Activated CD4-positive, alpha-beta T cell treated with anti-CD3 and anti-CD28 coated beads for 24 hours (primary cell): Measurements from ENCODE around the gene THSD1.
"Not testable (repeated sequence)": the region's sequence is repeated elsewhere in the genome, so short reads cannot be mapped to it uniquely, and the experiment has no call there.

Source experiments
- DNase-seq, 2 donors: peaks; one replicate each; pipeline ENCODE4 v3.0.0-alpha.2; 2020; ENCODE audit warnings: low read depth in 2 of 2

Gene THSD1

GRCh38 chr13:52408071-52408658, 2.2 kb upstream of the THSD1 start:
- not testable (repeated sequence) for DNase-seq

GRCh38 chr13:52407436-52407835, 1.5 kb upstream of the THSD1 start:
- DNase-seq, result not testable (repeated sequence)

GRCh38 chr13:52406629-52407028, 657 bp upstream of the THSD1 start:
- no peak for DNase-seq

GRCh38 chr13:52405369-52405766, 604 bp downstream of the THSD1 start:
- DNase-seq, result no peak

GRCh38 chr13:52399708-52400107, 6.3 kb downstream of the THSD1 start:
- no peak for DNase-seq

GRCh38 chr13:52399046-52399445, 6.9 kb downstream of the THSD1 start:
- no peak for DNase-seq

- DNase-seq, result no peak
Measured at GRCh38 chr13:52395704-52396103, 10.3 kb downstream of the THSD1 start.

- no peak for DNase-seq
Measured at GRCh38 chr13:52394586-52394985, 11.4 kb downstream of the THSD1 start.

GRCh38 chr13:52393572-52394357, 12.2 kb downstream of the THSD1 start:
- no peak for DNase-seq

GRCh38 chr13:52387721-52388120, 18.3 kb downstream of the THSD1 start:
- no peak for DNase-seq

GRCh38 chr13:52385870-52386269, 20.1 kb downstream of the THSD1 start:
- DNase-seq, result no peak

GRCh38 chr13:52383366-52383765, 22.6 kb downstream of the THSD1 start:
- no peak for DNase-seq

- no peak for DNase-seq
Measured at GRCh38 chr13:52378312-52378711, 27.7 kb downstream of the THSD1 start.

GRCh38 chr13:52377898-52378297, 28.1 kb downstream of the THSD1 start:
- no peak for DNase-seq

GRCh38 chr13:52374873-52375411, 31.0 kb downstream of the THSD1 start:
- DNase-seq, result no peak

- no peak for DNase-seq
Measured at GRCh38 chr13:52374389-52374788, 31.6 kb downstream of the THSD1 start.

- not testable (repeated sequence) for DNase-seq
Measured at GRCh38 chr13:52373277-52373676, 32.7 kb downstream of the THSD1 start.

- no peak for DNase-seq
Measured at GRCh38 chr13:52371736-52372247, 34.2 kb downstream of the THSD1 start.

- DNase-seq, result no peak
Measured at GRCh38 chr13:52366291-52366690, 39.7 kb downstream of the THSD1 start.

- not testable (repeated sequence) for DNase-seq
Measured at GRCh38 chr13:52362169-52362887, 43.6 kb downstream of the THSD1 start.

- no peak for DNase-seq
Measured at GRCh38 chr13:52361225-52361624, 44.7 kb downstream of the THSD1 start.

- DNase-seq, result no peak
Measured at GRCh38 chr13:52359534-52359933, 46.4 kb downstream of the THSD1 start.
